Astrocyte (in vitro differentiated cells and primary cell): ENCODE data around the gene PPCS. TPM values are rescaled to one million over a fixed set of nuclear protein-coding genes. Genes with fewer than 3 reads are reported as not detected.
"Not testable (repeated sequence)": the region's sequence is repeated elsewhere in the genome, so short reads cannot be mapped to it uniquely, and the experiment has no call there.

Experiments
- DNase-seq: peaks from one replicate; pipeline ENCODE4 v3.0.0-alpha.2; 2010; ENCODE audit warnings: low read depth
- FAIRE-seq: peaks from 2 replicates; lab custom pipeline; 2011; peaks lifted over from hg19 to GRCh38; lab: Jason Lieb, UNC
- H2AFZ ChIP-seq: 2 replicates; pipeline ENCODE4 v1.6.0; 2012; ENCODE audit warnings: low read depth, low read length, inconsistent platforms
- H3K27ac ChIP-seq: 2 replicates; pipeline ENCODE4 v1.5.1; 2011; ENCODE audit warnings: low read depth, low read length, inconsistent platforms
- H3K27me3 ChIP-seq: 2 replicates; pipeline ENCODE4 v1.6.0; 2011; ENCODE audit warnings: low read length, inconsistent platforms; ENCODE audit not compliant: insufficient read depth
- H3K36me3 ChIP-seq: 2 replicates; pipeline ENCODE4 v1.5.1; 2011; ENCODE audit warnings: low read length, inconsistent platforms; ENCODE audit not compliant: insufficient read depth
- H3K4me1 ChIP-seq: 2 replicates; pipeline ENCODE4 v1.5.1; 2011; ENCODE audit warnings: low read length, inconsistent platforms; ENCODE audit not compliant: insufficient read depth
- H3K4me2 ChIP-seq: 2 replicates; pipeline ENCODE4 v1.6.0; 2012; ENCODE audit warnings: low read length, inconsistent platforms
- H3K4me3 ChIP-seq: 2 replicates; pipeline ENCODE4 v1.5.1; 2011; ENCODE audit warnings: low read depth, mild to moderate bottlenecking, low read length, inconsistent platforms; ENCODE audit not compliant: insufficient read depth
- H3K79me2 ChIP-seq: 2 replicates; pipeline ENCODE4 v1.6.0; 2012; ENCODE audit warnings: mild to moderate bottlenecking, low read length, inconsistent platforms; ENCODE audit not compliant: insufficient read depth
- H3K9ac ChIP-seq: 2 replicates; pipeline ENCODE4 v1.6.0; 2012; ENCODE audit warnings: mild to moderate bottlenecking, low read length, inconsistent platforms
- H3K9me3 ChIP-seq: 2 replicates; pipeline ENCODE4 v1.5.1; 2012; ENCODE audit warnings: low read depth, mild to moderate bottlenecking, low read length, inconsistent platforms; ENCODE audit not compliant: insufficient read depth
- H4K20me1 ChIP-seq: 2 replicates; pipeline ENCODE4 v1.6.0; 2012; ENCODE audit warnings: low read length, inconsistent platforms; ENCODE audit not compliant: insufficient read depth
- H3K27ac Mint-ChIP-seq: one replicate; pipeline ENCODE4 v1.8.0; 2021; ENCODE audit warnings: mild to moderate bottlenecking, mixed read lengths; ENCODE audit not compliant: unreplicated experiment
- H3K27me3 Mint-ChIP-seq: one replicate; pipeline ENCODE4 v1.8.0; 2021; ENCODE audit warnings: low read depth, mixed read lengths; ENCODE audit not compliant: unreplicated experiment
- H3K36me3 Mint-ChIP-seq: one replicate; pipeline ENCODE4 v1.8.0; 2021; ENCODE audit warnings: low read depth, mixed read lengths; ENCODE audit not compliant: unreplicated experiment
- H3K4me1 Mint-ChIP-seq: one replicate; pipeline ENCODE4 v1.8.0; 2021; ENCODE audit warnings: low read depth, mixed read lengths; ENCODE audit not compliant: unreplicated experiment
- H3K4me3 Mint-ChIP-seq: one replicate; pipeline ENCODE4 v1.8.0; 2021; ENCODE audit warnings: mild to moderate bottlenecking, moderate library complexity, mixed read lengths; ENCODE audit not compliant: unreplicated experiment
- H3K9me3 Mint-ChIP-seq: one replicate; pipeline ENCODE4 v1.8.0; 2021; ENCODE audit warnings: mild to moderate bottlenecking, mixed read lengths; ENCODE audit not compliant: unreplicated experiment
- EZH2 ChIP-seq: IDR thresholded peaks from 2 replicates; pipeline ENCODE4 v1.6.1; 2012; ENCODE audit warnings: mild to moderate bottlenecking, low read length, inconsistent platforms; ENCODE audit not compliant: insufficient read depth
- total RNA-seq: library from RNA; stranded (reverse); gene quantifications from 2 replicates; pipeline ENCODE4 v1.2.1, GENCODE V29; 2021
- TF ChIP-seq, protein P1 (sequence below): IDR thresholded peaks from 2 replicates; pipeline ENCODE4 v1.5.1; 2011; ENCODE audit warnings: low read depth, mild to moderate bottlenecking, inconsistent platforms, low read length, moderate library complexity; ENCODE audit not compliant: insufficient read depth

PPCS gene
- total RNA-seq, 1 donor from 2014 or later = 23.4 TPM

DNA sequence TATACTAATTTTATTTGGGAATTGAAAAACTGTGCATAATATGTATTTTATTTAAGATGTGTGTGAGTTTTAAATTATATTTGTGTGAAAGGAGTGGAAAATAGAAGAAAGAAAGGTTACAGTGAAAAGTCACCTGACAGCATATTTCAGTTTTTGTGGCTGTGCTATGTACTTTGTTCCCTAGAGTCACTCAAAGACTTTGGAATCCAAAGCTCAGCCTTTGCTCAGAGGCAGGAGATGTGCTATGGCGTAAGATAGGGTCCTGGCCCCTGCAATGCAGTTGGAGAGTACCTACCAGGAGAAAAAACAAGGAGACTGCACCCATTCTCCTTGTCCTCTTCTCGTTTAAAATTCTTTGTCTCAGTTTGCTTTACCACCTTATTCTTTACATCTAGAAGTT lies 9.7 kb downstream of the PPCS start:
- Mint-ChIP-seq H3K4me3 (no peak overlapping the region), H3K27me3 (no peaks in the 10 kb centered on the region), H3K36me3 (no peaks in the 10 kb centered on the region), H3K9me3 (no peaks in the 10 kb centered on the region), H3K27ac (no peak overlapping the region), H3K4me1 (peaks cover 3% of the 10 kb centered on the region)
- peaks cover 10% of the 10 kb centered on the region for H3K4me1 ChIP-seq
- H4K20me1 ChIP-seq = no peaks in the 10 kb centered on the region
- no peak for FAIRE-seq
- DNase-seq = no peak
- H3K9ac ChIP-seq = no peak overlapping the region
- H2AFZ ChIP-seq = no peak overlapping the region
- H3K27ac ChIP-seq = no peak overlapping the region
- H3K36me3 ChIP-seq = no peaks in the 10 kb centered on the region
- H3K79me2 ChIP-seq = no peaks in the 10 kb centered on the region
- H3K9me3 ChIP-seq = no peaks in the 10 kb centered on the region
- H3K4me2 ChIP-seq = no peak overlapping the region
- H3K4me3 ChIP-seq = no peak overlapping the region
- TF ChIP-seq EZH2 = no peak
- TF ChIP-seq, protein P1, sequence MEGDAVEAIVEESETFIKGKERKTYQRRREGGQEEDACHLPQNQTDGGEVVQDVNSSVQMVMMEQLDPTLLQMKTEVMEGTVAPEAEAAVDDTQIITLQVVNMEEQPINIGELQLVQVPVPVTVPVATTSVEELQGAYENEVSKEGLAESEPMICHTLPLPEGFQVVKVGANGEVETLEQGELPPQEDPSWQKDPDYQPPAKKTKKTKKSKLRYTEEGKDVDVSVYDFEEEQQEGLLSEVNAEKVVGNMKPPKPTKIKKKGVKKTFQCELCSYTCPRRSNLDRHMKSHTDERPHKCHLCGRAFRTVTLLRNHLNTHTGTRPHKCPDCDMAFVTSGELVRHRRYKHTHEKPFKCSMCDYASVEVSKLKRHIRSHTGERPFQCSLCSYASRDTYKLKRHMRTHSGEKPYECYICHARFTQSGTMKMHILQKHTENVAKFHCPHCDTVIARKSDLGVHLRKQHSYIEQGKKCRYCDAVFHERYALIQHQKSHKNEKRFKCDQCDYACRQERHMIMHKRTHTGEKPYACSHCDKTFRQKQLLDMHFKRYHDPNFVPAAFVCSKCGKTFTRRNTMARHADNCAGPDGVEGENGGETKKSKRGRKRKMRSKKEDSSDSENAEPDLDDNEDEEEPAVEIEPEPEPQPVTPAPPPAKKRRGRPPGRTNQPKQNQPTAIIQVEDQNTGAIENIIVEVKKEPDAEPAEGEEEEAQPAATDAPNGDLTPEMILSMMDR = no peak
- H3K27me3 ChIP-seq = peaks cover 6% of the 10 kb centered on the region

DNA sequence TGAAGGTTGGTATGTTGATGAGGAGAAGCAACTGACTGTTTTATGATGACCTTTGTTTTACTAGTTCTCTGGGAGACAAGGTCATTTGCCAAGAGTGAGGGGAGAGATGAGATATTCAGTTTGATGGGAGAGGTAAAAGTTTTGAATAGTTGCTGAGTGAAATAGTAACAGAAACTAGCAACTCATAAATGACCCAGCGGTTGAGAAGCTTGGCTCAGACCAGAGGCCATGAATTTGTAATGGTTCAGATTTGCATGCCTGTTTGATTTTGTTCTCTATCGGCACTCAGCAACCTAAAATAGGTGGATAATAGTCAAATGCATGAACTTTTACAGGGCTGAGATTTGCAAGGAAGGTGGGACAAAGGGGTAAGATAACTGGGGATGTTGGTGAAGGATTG lies 13.4 kb downstream of the PPCS start:
- no peaks in the 10 kb centered on the region for H3K79me2 ChIP-seq
- no peaks in the 10 kb centered on the region for H3K4me1 Mint-ChIP-seq
- H3K4me2 ChIP-seq = no peak overlapping the region
- DNase-seq (no peak), FAIRE-seq (no peak)
- no peak overlapping the region for H2AFZ ChIP-seq
- no peaks in the 10 kb centered on the region for H3K4me1 ChIP-seq
- no peak overlapping the region for H3K4me3 Mint-ChIP-seq
- TF ChIP-seq, protein P1 = no peak
- no peak for TF ChIP-seq EZH2
- H3K4me3 ChIP-seq = no peak overlapping the region
- H3K36me3 ChIP-seq = no peaks in the 10 kb centered on the region
- no peaks in the 10 kb centered on the region for H3K27me3 Mint-ChIP-seq
- H3K9ac ChIP-seq = no peak overlapping the region
- no peaks in the 10 kb centered on the region for H3K36me3 Mint-ChIP-seq
- no peak overlapping the region for H3K27ac ChIP-seq
- H3K9me3 ChIP-seq = no peaks in the 10 kb centered on the region
- H3K27ac Mint-ChIP-seq = no peak overlapping the region
- H4K20me1 ChIP-seq = no peaks in the 10 kb centered on the region
- H3K27me3 ChIP-seq = peaks cover 6% of the 10 kb centered on the region
- no peaks in the 10 kb centered on the region for H3K9me3 Mint-ChIP-seq

DNA sequence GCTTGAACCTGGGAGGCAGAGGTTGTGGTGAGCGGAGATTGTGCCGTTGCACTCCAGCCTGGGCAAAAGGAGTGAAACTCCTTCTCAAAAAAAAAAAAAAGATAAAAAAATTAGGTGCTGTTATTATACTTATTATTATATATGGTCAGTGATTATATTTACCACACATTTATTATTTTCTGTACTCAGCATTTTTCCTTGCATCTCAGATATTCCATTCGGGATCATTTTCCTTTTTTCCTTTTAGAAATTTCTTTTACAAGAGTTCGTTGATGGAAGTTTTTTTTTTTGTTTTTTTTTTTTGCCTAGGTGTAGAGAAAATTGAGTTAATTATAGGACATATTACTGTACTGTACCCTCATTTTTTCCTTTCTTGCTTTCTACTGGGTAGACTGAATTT lies 20.3 kb downstream of the PPCS start:
- no peaks in the 10 kb centered on the region for H3K36me3 Mint-ChIP-seq
- no peak for FAIRE-seq
- TF ChIP-seq EZH2 = no peak
- TF ChIP-seq, protein P1 = no peak
- Histone ChIP-seq H3K4me1 (no peaks in the 10 kb centered on the region), H3K27me3 (no peaks in the 10 kb centered on the region), H3K9ac (no peak overlapping the region), H3K79me2 (no peaks in the 10 kb centered on the region), H4K20me1 (no peaks in the 10 kb centered on the region), H3K36me3 (no peaks in the 10 kb centered on the region), H3K9me3 (no peaks in the 10 kb centered on the region), H2AFZ (no peak overlapping the region), H3K4me2 (no peak overlapping the region), H3K27ac (no peak overlapping the region), H3K4me3 (no peak overlapping the region)
- no peak for DNase-seq
- H3K27ac Mint-ChIP-seq = no peak overlapping the region
- H3K4me3 Mint-ChIP-seq = no peak overlapping the region
- peaks cover 4% of the 10 kb centered on the region for H3K4me1 Mint-ChIP-seq
- H3K27me3 Mint-ChIP-seq = peaks cover 2% of the 10 kb centered on the region
- no peaks in the 10 kb centered on the region for H3K9me3 Mint-ChIP-seq

DNA sequence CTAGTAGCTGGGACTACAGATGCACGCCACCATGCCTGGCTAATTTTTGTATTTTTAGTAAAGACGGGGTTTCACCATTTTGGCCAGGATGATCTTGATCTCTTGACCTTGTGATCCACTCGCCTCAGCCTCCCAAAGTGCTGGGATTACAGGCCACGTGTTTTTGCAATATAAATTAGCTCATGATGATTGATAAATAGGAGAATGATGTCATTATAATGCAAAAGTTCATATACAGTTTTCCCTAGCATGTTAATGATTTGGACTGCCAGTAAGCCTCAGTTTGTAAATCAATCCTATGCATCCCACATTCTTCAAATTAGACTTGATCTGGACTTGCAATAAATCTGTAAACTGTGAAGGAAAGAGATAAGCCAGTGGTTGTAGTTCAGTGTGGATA lies 21.0 kb downstream of the PPCS start:
- H3K27ac Mint-ChIP-seq, H3K9me3 ChIP-seq, H4K20me1 ChIP-seq, H3K9ac ChIP-seq, H3K36me3 Mint-ChIP-seq, H3K27me3 Mint-ChIP-seq, H3K4me1 Mint-ChIP-seq, H3K4me3 ChIP-seq, H3K4me3 Mint-ChIP-seq, H3K4me1 ChIP-seq, H2AFZ ChIP-seq, FAIRE-seq, H3K9me3 Mint-ChIP-seq, H3K4me2 ChIP-seq, H3K27ac ChIP-seq, H3K79me2 ChIP-seq, H3K27me3 ChIP-seq, H3K36me3 ChIP-seq, DNase-seq: not testable (repeated sequence)
